Activated T-cell treated with anti-CD3 and anti-CD28 coated beads, Interleukin-2, amount 50 U/mL, for 1 hour (primary cell): ENCODE data around the gene GDPD5.
A peak's percentile ranks its signal among the peaks of the same experiment; 100 is the strongest.

Experiments used
- DNase-seq: peaks from one replicate; pipeline ENCODE4 v3.0.0-alpha.2; 2020

GDPD5 gene

GRCh38 chr11:75440960-75441803 is 84.6 kb downstream of the GDPD5 start:
- no peak for DNase-seq

GRCh38 chr11:75439495-75440120 is 86.1 kb downstream of the GDPD5 start:
- DNase-seq: no peak

- no peak for DNase-seq
Observed at GRCh38 chr11:75439026-75439425, 86.7 kb downstream of the GDPD5 start.

- no peak for DNase-seq
Observed at GRCh38 chr11:75437966-75438659, 87.6 kb downstream of the GDPD5 start.

GRCh38 chr11:75436806-75437205 is 88.9 kb downstream of the GDPD5 start:
- DNase-seq: no peak

GRCh38 chr11:75435571-75435925 is 90.2 kb downstream of the GDPD5 start:
- DNase-seq: no peak

- no peak for DNase-seq
Observed at GRCh38 chr11:75434886-75435570, 90.7 kb downstream of the GDPD5 start.

GRCh38 chr11:75434051-75434450 is 91.7 kb downstream of the GDPD5 start:
- DNase-seq: no peak

GRCh38 chr11:75433443-75433842 is 92.3 kb downstream of the GDPD5 start:
- DNase-seq: no peak

GRCh38 chr11:75432911-75433321 is 92.8 kb downstream of the GDPD5 start, which contains the start of gene KLHL35:
KLHL35 (minus strand) TSS chr11:75433203; CDS start chr11:75430629, 2,574 bp downstream.
- DNase-seq: no peak

- no peak for DNase-seq
Observed at GRCh38 chr11:75431533-75432525, 93.9 kb downstream of the GDPD5 start.

GRCh38 chr11:75430714-75431532 is 94.8 kb downstream of the GDPD5 start:
- no peak for DNase-seq

GRCh38 chr11:75429902-75430713 is 95.6 kb downstream of the GDPD5 start:
- DNase-seq: peak; percentile 73

- no peak for DNase-seq
Observed at GRCh38 chr11:75429641-75429901, 96.2 kb downstream of the GDPD5 start.

GRCh38 chr11:75428989-75429640 is 96.6 kb downstream of the GDPD5 start:
- no peak for DNase-seq

- peak; percentile 61 for DNase-seq
Observed at GRCh38 chr11:75428281-75428724, 97.4 kb downstream of the GDPD5 start.

- no peak for DNase-seq
Observed at GRCh38 chr11:75427181-75427580, 98.6 kb downstream of the GDPD5 start.

- no peak for DNase-seq
Observed at GRCh38 chr11:75426720-75427086, 99.0 kb downstream of the GDPD5 start.

GRCh38 chr11:75425422-75425821 is 100.3 kb downstream of the GDPD5 start:
- no peak for DNase-seq

- no peak for DNase-seq
Observed at GRCh38 chr11:75424396-75424795, 101.3 kb downstream of the GDPD5 start.
